CD14-positive monocyte (primary cell): ENCODE results near the gene TADA1. TPM values are rescaled to one million over a fixed set of nuclear protein-coding genes. Genes with fewer than 3 reads are reported as not detected.
A peak's percentile ranks its signal among the peaks of the same experiment; 100 is the strongest.

ENCODE experiments used
- DNase-seq, 3 donors: peaks; one replicate each; pipeline ENCODE4 v3.0.0-alpha.2; 2011 to 2022
- H2AFZ ChIP-seq: 2 replicates; pipeline ENCODE4 v1.6.0; 2012; ENCODE audit warnings: mild to moderate bottlenecking, low read depth, low read length, inconsistent platforms; ENCODE audit not compliant: insufficient read depth, poor library complexity, severe bottlenecking
- H3K27ac ChIP-seq, 2 donors: 1 replicate in 1 of 2; 2 replicates in 1 of 2; pipeline ENCODE4 v1.5.1; 2012 to 2013; ENCODE audit warnings: low read length in 2 of 2, control low read depth in 1 of 2, inconsistent platforms in 1 of 2, low read depth in 1 of 2, mild to moderate bottlenecking in 1 of 2
- H3K27me3 ChIP-seq, 2 donors: one replicate each; pipeline versions ENCODE4 v1.6.0 to v1.6.1; 2011 to 2013; ENCODE audit warnings: low read length in 2 of 2; ENCODE audit not compliant: control insufficient read depth in 2 of 2, insufficient read depth in 2 of 2
- H3K36me3 ChIP-seq, 2 donors: replicated peaks in 1 of 2; 1 replicate in 1 of 2; 2 replicates in 1 of 2; pipeline versions ENCODE4 v1.5.1 to v1.6.1; 2012 to 2013; ENCODE audit warnings: low read length in 2 of 2, control low read depth in 1 of 2, inconsistent platforms in 1 of 2, mild to moderate bottlenecking in 1 of 2; ENCODE audit not compliant: insufficient read depth in 2 of 2, control insufficient read depth in 1 of 2
- H3K4me1 ChIP-seq, 2 donors: 1 replicate in 1 of 2; 2 replicates in 1 of 2; pipeline versions ENCODE4 v1.5.1 to v1.6.1; 2012 to 2013; ENCODE audit warnings: low read length in 2 of 2, control low read depth in 1 of 2, inconsistent platforms in 1 of 2, mild to moderate bottlenecking in 1 of 2, moderate library complexity in 1 of 2; ENCODE audit not compliant: insufficient read depth in 2 of 2, control insufficient read depth in 1 of 2
- H3K4me2 ChIP-seq: replicated peaks from 2 replicates; pipeline ENCODE3; 2012; ENCODE audit warnings: low read length, moderate library complexity, mild to moderate bottlenecking; ENCODE audit not compliant: poor library complexity, severe bottlenecking; ENCODE audit errors: extremely low read depth
- H3K4me3 ChIP-seq, 3 experiments: fragments of 200-600 bp in 1 of 3; sonication (generic) in 1 of 3; replicated peaks in 1 of 3; 1 replicate in 2 of 3; 2 replicates in 1 of 3; pipeline ENCODE4 v1.5.1; 2011 to 2013; ENCODE audit warnings: low read length in 3 of 3, mild to moderate bottlenecking in 3 of 3, control low read depth in 2 of 3, low read depth in 2 of 3, inconsistent platforms in 1 of 3, moderate library complexity in 1 of 3
- H3K79me2 ChIP-seq: 2 replicates; pipeline ENCODE4 v1.6.0; 2012; ENCODE audit warnings: mild to moderate bottlenecking, control low read depth, inconsistent platforms, low read length, moderate library complexity; ENCODE audit not compliant: insufficient read depth
- H3K9ac ChIP-seq: 2 replicates; pipeline ENCODE4 v1.6.0; 2017; ENCODE audit warnings: low read length, mild to moderate bottlenecking; ENCODE audit not compliant: insufficient read depth, poor library complexity, severe bottlenecking
- H3K9me3 ChIP-seq, 2 donors: replicated peaks in 1 of 2; 1 replicate in 1 of 2; 2 replicates in 1 of 2; pipeline versions ENCODE4 v1.5.1 to v1.6.1; 2012 to 2013; ENCODE audit warnings: low read length in 2 of 2, control low read depth in 1 of 2; ENCODE audit not compliant: control insufficient read depth in 1 of 2, insufficient read depth in 1 of 2
- H4K20me1 ChIP-seq: 2 replicates; pipeline ENCODE4 v1.6.0; 2012; ENCODE audit warnings: mild to moderate bottlenecking, low read length, control low read depth, moderate library complexity; ENCODE audit not compliant: insufficient read depth
- H3K27ac Mint-ChIP-seq, 7 donors: one replicate each; pipeline ENCODE4 v1.8.0; 2020; ENCODE audit warnings: mild to moderate bottlenecking in 7 of 7, mixed read lengths in 7 of 7, moderate library complexity in 6 of 7, inconsistent platforms in 2 of 7
- H3K27me3 Mint-ChIP-seq, 3 donors: one replicate each; pipeline ENCODE4 v1.8.0; 2021 to 2022; ENCODE audit warnings: low read depth in 3 of 3, mild to moderate bottlenecking in 3 of 3, mixed read lengths in 3 of 3, moderate library complexity in 3 of 3, inconsistent platforms in 1 of 3
- H3K36me3 Mint-ChIP-seq, 2 donors: one replicate each; pipeline ENCODE4 v1.8.0; 2020; ENCODE audit warnings: mixed read lengths in 2 of 2, inconsistent platforms in 1 of 2, mild to moderate bottlenecking in 1 of 2
- H3K4me1 Mint-ChIP-seq: one replicate; pipeline ENCODE4 v1.8.0; 2020; ENCODE audit warnings: mild to moderate bottlenecking, mixed read lengths
- H3K4me3 Mint-ChIP-seq, 2 donors: one replicate each; pipeline ENCODE4 v1.8.0; 2020; ENCODE audit warnings: mild to moderate bottlenecking in 2 of 2, mixed read lengths in 2 of 2, moderate library complexity in 1 of 2
- H3K9me3 Mint-ChIP-seq, 7 donors: one replicate each; pipeline ENCODE4 v1.8.0; 2020 to 2022; ENCODE audit warnings: mixed read lengths in 7 of 7, mild to moderate bottlenecking in 6 of 7, moderate library complexity in 6 of 7, inconsistent platforms in 2 of 7
- CTCF ChIP-seq: fragments of 200-600 bp; IDR thresholded peaks from one replicate; pipeline ENCODE4 v1.8.0; 2022; ENCODE audit warnings: antibody characterized with exemption, mild to moderate bottlenecking
- WGBS: methylation state at CpG from one replicate; pipeline ENCODE4 v1.1.5; 2013; ENCODE audit warnings: missing lambda C conversion rate; ENCODE audit not compliant: insufficient coverage; 5-methylcytosine and 5-hydroxymethylcytosine counted together
- intact Hi-C, 2 donors: fragments of 100-400 bp; cut with micrococcal nuclease; formaldehyde crosslinking; loops; one replicate each; pipeline versions ENCODE4 v1.15.0 to v1.15.1; 2023
- polyA plus RNA-seq, 3 donors: library from polyadenylated mRNA; depleted of rRNA in 1 of 3; unstranded in 2 of 3; stranded (reverse) in 1 of 3; fragments of 300-500 nt in 2 of 3; fragments of >200 nt in 1 of 3; fragmentation: Illumina TruSeq in 2 of 3; gene quantifications; 1 replicate in 2 of 3; 2 replicates in 1 of 3; pipeline ENCODE4 v1.2.3, GENCODE V29; 2012 to 2021

TADA1 gene
- polyA plus RNA-seq, 3 donors, result 6.4 to 8.0 (median 7.9) TPM

- H3K4me2 ChIP-seq, result no peak overlapping the region
- H3K27ac Mint-ChIP-seq, result peak overlapping the region in 1 of 7 donors; percentile 21
Observed at GRCh38 chr1:166869318-166870099, 6.6 kb downstream of the TADA1 start.

GRCh38 chr1:166868639-166869038, 7.4 kb downstream of the TADA1 start:
- H3K27me3 ChIP-seq, result no peaks in the 10 kb centered on the region
- H3K4me1 ChIP-seq, result no peaks in the 10 kb centered on the region
- Mint-ChIP-seq H3K27ac (peak overlapping the region in 1 of 7 donors; percentile 51), H3K36me3 (peaks cover 45 to 55% of the 10 kb centered on the region in 2 donors), H3K4me3 (no peak overlapping the region), H3K27me3 (peaks cover 0 to 1% (median 0%) of the 10 kb centered on the region in 3 donors), H3K9me3 (no peaks in the 10 kb centered on the region), H3K4me1 (peaks cover 14% of the 10 kb centered on the region)
- H2AFZ ChIP-seq, result no peak overlapping the region
- no peak overlapping the region for H3K4me3 ChIP-seq
- no peak overlapping the region for H3K4me2 ChIP-seq
- TF ChIP-seq CTCF, result no peak
- intact Hi-C loops, result no loop called here
- H3K36me3 ChIP-seq, result peaks cover 32 to 61% of the 10 kb centered on the region in 2 donors
- 100% methylated on average over 4 of the region's 7 CpGs for WGBS
- no peak for DNase-seq
- peaks cover 9% of the 10 kb centered on the region for H4K20me1 ChIP-seq
- H3K27ac ChIP-seq, result no peak overlapping the region
- peaks cover 53% of the 10 kb centered on the region for H3K79me2 ChIP-seq
- H3K9me3 ChIP-seq, result no peaks in the 10 kb centered on the region
- H3K9ac ChIP-seq, result no peak overlapping the region

More at GRCh38 chr1:166869318-166870099, 6.6 kb downstream of the TADA1 start:
- intact Hi-C loops, result no loop called here
- peaks cover 16% of the 10 kb centered on the region for H3K4me1 Mint-ChIP-seq
- no peaks in the 10 kb centered on the region for H3K9me3 Mint-ChIP-seq
- peaks cover 40 to 46% of the 10 kb centered on the region in 2 donors for H3K36me3 Mint-ChIP-seq
- Histone ChIP-seq H4K20me1 (peaks cover 9% of the 10 kb centered on the region), H3K9ac (no peak overlapping the region), H3K36me3 (peaks cover 27 to 52% of the 10 kb centered on the region in 2 donors), H3K4me1 (no peaks in the 10 kb centered on the region), H3K27me3 (no peaks in the 10 kb centered on the region), H3K4me3 (no peak overlapping the region), H3K27ac (no peak overlapping the region), H3K9me3 (no peaks in the 10 kb centered on the region), H3K79me2 (peaks cover 57% of the 10 kb centered on the region), H2AFZ (no peak overlapping the region)
- no peak for TF ChIP-seq CTCF
- no CpG with 5 or more reads among the region's 3 CpGs for WGBS
- H3K27me3 Mint-ChIP-seq, result peaks cover 0 to 1% (median 0%) of the 10 kb centered on the region in 3 donors
- no peak for DNase-seq
- H3K4me3 Mint-ChIP-seq, result no peak overlapping the region
